AG04450 (cell line): Measurements from ENCODE around the gene TTLL13. TPM values are rescaled to one million over a fixed set of nuclear protein-coding genes. Genes with fewer than 3 reads are reported as not detected.

Experiments used
- CTCF ChIA-PET: fragments of 300-600, 350-600 bp; formaldehyde crosslinking; extraction: SDS; loops from one replicate; lab custom pipeline; 2022; ENCODE audit warnings: antibody characterized with exemption, inconsistent platforms; lab: Charles Lee
- POLR2A ChIA-PET: fragments of 350-600 bp; formaldehyde crosslinking; extraction: SDS; loops from one replicate; lab custom pipeline; 2021; ENCODE audit warnings: antibody characterized with exemption, inconsistent platforms; lab: Yijun Ruan, JAX
- DNase-seq: peaks from one replicate; pipeline ENCODE4 v3.0.0-alpha.2; 2011; ENCODE audit warnings: low read depth, low spot score
- H3K27ac ChIP-seq: one replicate; pipeline ENCODE4 v1.5.1; 2012; ENCODE audit warnings: low read depth, low read length, control low read depth
- H3K27me3 ChIP-seq: one replicate; pipeline ENCODE4 v1.6.0; 2012; ENCODE audit warnings: low read length; ENCODE audit not compliant: control insufficient read depth, insufficient read depth
- H3K4me3 ChIP-seq: 2 replicates; pipeline ENCODE4 v1.5.1; 2011; ENCODE audit warnings: mild to moderate bottlenecking, low read depth, low read length, control low read depth
- H3K9me3 ChIP-seq: 2 replicates; pipeline ENCODE4 v1.5.1; 2012; ENCODE audit warnings: low read length; ENCODE audit not compliant: control insufficient read depth, insufficient read depth
- CTCF ChIP-seq: IDR thresholded peaks from 2 replicates; pipeline ENCODE4 v1.5.1; 2011; ENCODE audit warnings: low read depth, low read length, control low read depth, inconsistent platforms
- polyA plus RNA-seq: library from polyadenylated mRNA; depleted of rRNA; stranded (reverse); fragments of >200 nt; gene quantifications from 2 replicates; pipeline ENCODE4 v1.2.3, GENCODE V29; 2011

Gene TTLL13
- polyA plus RNA-seq, 1 experiment, result 0.04 TPM

- CTCF ChIA-PET, result interaction anchor here (0.7 to 3.9 kb wide), 2 partner anchors 9 to 16 kb away, joined by 3 to 17 read pairs; no protein-coding TSS in a partner anchor
- H3K4me3 ChIP-seq, result no peak overlapping the region
- POLR2A ChIA-PET, result interaction anchor here (1.0 kb wide), 1 partner anchor 13 kb away, joined by 3 read pairs; no protein-coding TSS in a partner anchor
- no peaks in the 10 kb centered on the region; the same call in 1 of the 2 replicates for H3K9me3 ChIP-seq
- no peak for DNase-seq
- no peak for TF ChIP-seq CTCF
- no peak overlapping the region for H3K27ac ChIP-seq
- H3K27me3 ChIP-seq, result no peaks in the 10 kb centered on the region
These were observed 44.1 kb upstream of the TTLL13 start for GRCh38 chr15:90205050-90205848.

- no peak for DNase-seq
- no peaks in the 10 kb centered on the region for H3K27me3 ChIP-seq
- no peak overlapping the region for H3K4me3 ChIP-seq
- no peak for TF ChIP-seq CTCF
- H3K27ac ChIP-seq, result no peak overlapping the region
- ChIA-PET POLR2A (interaction anchor here (1.0 kb wide), 1 partner anchor 14 kb away, joined by 3 read pairs; no protein-coding TSS in a partner anchor), CTCF (interaction anchor here (3.9 kb wide), 1 partner anchor 16 kb away, joined by 17 read pairs; no protein-coding TSS in a partner anchor)
- H3K9me3 ChIP-seq, result no peaks in the 10 kb centered on the region; the same call in 1 of the 2 replicates
These were observed 43.5 kb upstream of the TTLL13 start for GRCh38 chr15:90205886-90206285.

GRCh38 chr15:90207252-90207651 is 42.1 kb upstream of the TTLL13 start:
- ChIA-PET CTCF (interaction anchor here (1.6 kb wide), 1 partner anchor 26 kb away, joined by 3 read pairs; the partner anchor contains the start of genes CIB1 and GDPGP1), POLR2A (no interaction called here)
- Histone ChIP-seq H3K27me3 (no peaks in the 10 kb centered on the region), H3K4me3 (no peak overlapping the region), H3K27ac (no peak overlapping the region), H3K9me3 (no peaks in the 10 kb centered on the region; the same call in 1 of the 2 replicates)
- TF ChIP-seq CTCF, result no peak
- DNase-seq, result no peak

- Histone ChIP-seq H3K27ac (no peak overlapping the region), H3K27me3 (no peaks in the 10 kb centered on the region), H3K4me3 (no peak overlapping the region), H3K9me3 (no peaks in the 10 kb centered on the region)
- CTCF ChIA-PET, result interaction anchor here (1.6 to 1.9 kb wide), 2 partner anchors 13 to 25 kb away, joined by 3 to 12 read pairs; partner anchors contain the start of genes CIB1 and GDPGP1
- TF ChIP-seq CTCF, result no peak
- POLR2A ChIA-PET, result no interaction called here
- DNase-seq, result no peak
These were observed 41.0 kb upstream of the TTLL13 start for GRCh38 chr15:90208356-90208755.

- ChIA-PET POLR2A (no interaction called here), CTCF (interaction anchor here (1.9 kb wide), 1 partner anchor 12 kb away, joined by 12 read pairs; no protein-coding TSS in a partner anchor)
- no peaks in the 10 kb centered on the region for H3K9me3 ChIP-seq
These were observed 39.8 kb upstream of the TTLL13 start for GRCh38 chr15:90209591-90209990.

More at GRCh38 chr15:90209591-90209990, 39.8 kb upstream of the TTLL13 start:
- TF ChIP-seq CTCF, result no peak
- Histone ChIP-seq H3K4me3 (no peak overlapping the region), H3K27me3 (no peaks in the 10 kb centered on the region), H3K27ac (no peak overlapping the region)
- no peak for DNase-seq
